Right lobe of liver (tissue), 4 donors: ENCODE results near the gene TP53.
A peak's percentile ranks its signal among the peaks of the same experiment; 100 is the strongest.

Experiments
- POLR2A ChIP-seq: fragments of 450-650 bp; IDR thresholded peaks from one replicate; pipeline ENCODE4 v1.6.1; 2017; ENCODE audit warnings: antibody characterized with exemption, mild to moderate bottlenecking
- TF ChIP-seq, protein P1 (sequence below), 4 donors: fragments of 200-600 bp in 3 of 4; fragments of 450-650 bp in 1 of 4; IDR thresholded peaks; one replicate each; pipeline versions ENCODE4 v1.5.1 to v1.8.0; 2016 to 2022; ENCODE audit warnings: antibody characterized with exemption in 4 of 4, mild to moderate bottlenecking in 2 of 4
- donor health status: DM: no; HTN: no; CAD: no.
- donor health status: DM: no; HTN: no; CAD: no.
- donor health status: DM: no; HTN: yes; CAD: no.

DNA sequence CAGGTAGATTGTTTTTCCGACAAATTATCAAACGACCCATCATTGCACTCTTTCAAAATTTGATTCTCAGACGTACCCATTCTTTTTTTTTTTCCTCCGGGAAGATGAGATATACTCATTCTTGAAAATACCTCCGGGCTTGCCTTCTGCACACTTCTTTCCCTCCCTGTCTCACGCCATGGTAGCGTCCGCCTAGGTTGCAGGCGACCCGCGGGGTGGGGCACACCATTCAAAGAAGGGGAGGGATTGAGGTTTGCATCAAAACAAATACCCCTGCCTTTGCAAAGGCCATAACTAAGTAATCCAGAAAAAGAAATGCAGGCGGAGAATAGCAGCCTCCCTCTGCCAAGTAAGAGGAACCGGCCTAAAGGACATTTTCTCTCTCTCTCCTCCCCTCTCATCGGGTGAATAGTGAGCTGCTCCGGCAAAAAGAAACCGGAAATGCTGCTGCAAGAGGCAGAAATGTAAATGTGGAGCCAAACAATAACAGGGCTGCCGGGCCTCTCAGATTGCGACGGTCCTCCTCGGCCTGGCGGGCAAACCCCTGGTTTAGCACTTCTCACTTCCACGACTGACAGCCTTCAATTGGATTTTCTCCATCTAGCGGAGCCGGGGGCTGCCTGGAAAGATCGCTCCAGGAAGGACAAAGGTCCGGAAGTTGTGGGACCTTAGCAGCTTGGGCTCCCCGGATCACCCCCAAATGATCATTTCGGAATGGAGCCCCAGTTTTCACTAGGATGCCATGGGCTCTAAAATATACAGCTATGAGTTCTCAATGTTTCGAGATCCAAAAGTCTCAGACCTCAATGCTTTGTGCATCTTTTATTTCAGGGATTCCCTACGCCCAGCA lies 843 bp downstream of the TP53 start:
- TF ChIP-seq, protein P1, sequence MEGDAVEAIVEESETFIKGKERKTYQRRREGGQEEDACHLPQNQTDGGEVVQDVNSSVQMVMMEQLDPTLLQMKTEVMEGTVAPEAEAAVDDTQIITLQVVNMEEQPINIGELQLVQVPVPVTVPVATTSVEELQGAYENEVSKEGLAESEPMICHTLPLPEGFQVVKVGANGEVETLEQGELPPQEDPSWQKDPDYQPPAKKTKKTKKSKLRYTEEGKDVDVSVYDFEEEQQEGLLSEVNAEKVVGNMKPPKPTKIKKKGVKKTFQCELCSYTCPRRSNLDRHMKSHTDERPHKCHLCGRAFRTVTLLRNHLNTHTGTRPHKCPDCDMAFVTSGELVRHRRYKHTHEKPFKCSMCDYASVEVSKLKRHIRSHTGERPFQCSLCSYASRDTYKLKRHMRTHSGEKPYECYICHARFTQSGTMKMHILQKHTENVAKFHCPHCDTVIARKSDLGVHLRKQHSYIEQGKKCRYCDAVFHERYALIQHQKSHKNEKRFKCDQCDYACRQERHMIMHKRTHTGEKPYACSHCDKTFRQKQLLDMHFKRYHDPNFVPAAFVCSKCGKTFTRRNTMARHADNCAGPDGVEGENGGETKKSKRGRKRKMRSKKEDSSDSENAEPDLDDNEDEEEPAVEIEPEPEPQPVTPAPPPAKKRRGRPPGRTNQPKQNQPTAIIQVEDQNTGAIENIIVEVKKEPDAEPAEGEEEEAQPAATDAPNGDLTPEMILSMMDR (IDR thresholded peaks at IDR 0.05): no peak
- peak; percentile 82 for TF ChIP-seq POLR2A
